ENCODE results near the gene CFAP46. TPM values are rescaled to one million over a fixed set of nuclear protein-coding genes. Genes with fewer than 3 reads are reported as not detected.

Gene CFAP46
- total RNA-seq, 1 donor from 2014 or later = 0.39 TPM

DNA sequence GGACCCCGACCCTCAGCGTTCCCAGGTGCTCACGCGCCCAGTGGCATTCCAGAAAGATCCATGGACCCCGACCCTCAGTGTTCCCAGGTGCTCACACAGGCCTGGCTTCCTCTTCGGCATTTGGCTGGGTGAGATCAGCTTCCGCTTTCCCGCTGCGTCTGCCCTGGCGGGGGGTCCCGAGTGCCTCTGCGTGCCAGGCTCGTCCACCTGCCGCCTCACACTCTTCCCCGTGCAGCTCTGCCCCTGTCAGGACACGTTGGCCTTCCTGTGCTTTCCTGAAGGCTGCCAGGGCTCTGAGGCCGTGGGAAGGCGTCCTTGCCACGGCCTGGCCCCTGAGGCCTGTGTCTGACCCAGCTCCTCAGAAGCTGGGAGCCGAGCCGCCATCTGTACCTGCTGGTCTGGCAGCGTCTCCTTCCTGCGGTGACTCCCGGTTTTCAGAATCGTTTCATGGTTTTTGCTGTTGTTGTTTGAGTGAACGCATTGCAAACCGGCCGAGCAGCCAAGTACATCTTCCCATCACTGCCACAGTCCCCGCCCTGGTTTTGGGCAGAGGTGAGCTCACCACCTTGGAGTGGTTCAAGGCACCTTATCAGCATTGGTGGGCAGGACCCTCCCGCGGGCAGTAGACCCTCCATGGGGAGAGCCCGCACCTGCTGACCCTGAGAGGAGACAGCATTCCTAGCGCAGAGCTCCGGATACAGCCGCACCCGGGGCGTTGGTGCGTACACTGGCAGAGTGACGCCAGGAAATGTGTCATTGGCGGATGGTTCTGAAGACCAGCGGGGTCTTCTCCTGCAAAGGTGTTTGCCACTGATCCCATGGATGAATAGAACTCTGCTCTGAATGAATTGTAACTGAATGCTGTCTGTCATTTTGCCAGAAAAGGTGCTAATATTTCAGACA, 173.8 kb downstream of the CFAP46 start:
- DNase-seq = no peak

- no peak for DNase-seq
Measured at GRCh38 chr10:132766291-132766690, 176.1 kb downstream of the CFAP46 start.

GRCh38 chr10:132765435-132765834, 176.9 kb downstream of the CFAP46 start:
- no peak for DNase-seq

- no peak for DNase-seq
Measured at GRCh38 chr10:132764108-132764507, 178.3 kb downstream of the CFAP46 start.

DNA sequence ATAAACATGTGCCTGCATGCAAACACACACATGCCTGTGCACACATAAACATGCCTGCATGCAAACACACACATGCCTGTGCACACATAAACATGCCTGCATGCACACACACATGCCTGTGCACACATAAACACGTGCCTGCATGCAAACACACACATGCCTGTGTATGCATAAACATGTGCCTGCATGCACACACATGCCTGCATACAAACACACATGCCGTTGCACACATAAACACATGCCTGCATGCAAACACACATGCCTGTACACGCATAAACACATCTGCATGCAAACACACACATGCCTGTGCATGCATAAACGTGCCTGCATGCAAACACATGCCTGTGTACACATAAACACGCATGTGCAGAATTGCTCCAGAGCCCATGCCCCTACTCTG, 178.8 kb downstream of the CFAP46 start:
- DNase-seq = no peak

DNA sequence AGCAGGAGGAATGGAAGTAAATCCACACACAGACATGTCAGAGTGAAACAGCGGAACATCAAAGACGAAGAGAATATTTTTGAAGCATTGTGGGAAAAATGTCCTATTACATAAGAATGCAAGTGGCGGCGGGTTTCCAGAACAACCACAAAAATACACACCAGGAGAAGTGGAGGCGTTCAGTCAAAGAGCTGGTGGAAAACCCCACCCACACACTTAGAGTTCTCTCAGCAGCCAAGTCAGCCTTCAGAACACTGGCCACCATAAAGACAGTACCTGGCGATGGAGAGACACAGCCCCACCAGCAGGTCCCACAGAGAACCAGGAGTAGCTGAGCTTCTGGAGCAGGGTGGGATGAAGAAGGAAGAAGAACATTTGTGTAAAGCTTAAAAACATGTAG, 180.1 kb downstream of the CFAP46 start:
- no peak for DNase-seq

DNA sequence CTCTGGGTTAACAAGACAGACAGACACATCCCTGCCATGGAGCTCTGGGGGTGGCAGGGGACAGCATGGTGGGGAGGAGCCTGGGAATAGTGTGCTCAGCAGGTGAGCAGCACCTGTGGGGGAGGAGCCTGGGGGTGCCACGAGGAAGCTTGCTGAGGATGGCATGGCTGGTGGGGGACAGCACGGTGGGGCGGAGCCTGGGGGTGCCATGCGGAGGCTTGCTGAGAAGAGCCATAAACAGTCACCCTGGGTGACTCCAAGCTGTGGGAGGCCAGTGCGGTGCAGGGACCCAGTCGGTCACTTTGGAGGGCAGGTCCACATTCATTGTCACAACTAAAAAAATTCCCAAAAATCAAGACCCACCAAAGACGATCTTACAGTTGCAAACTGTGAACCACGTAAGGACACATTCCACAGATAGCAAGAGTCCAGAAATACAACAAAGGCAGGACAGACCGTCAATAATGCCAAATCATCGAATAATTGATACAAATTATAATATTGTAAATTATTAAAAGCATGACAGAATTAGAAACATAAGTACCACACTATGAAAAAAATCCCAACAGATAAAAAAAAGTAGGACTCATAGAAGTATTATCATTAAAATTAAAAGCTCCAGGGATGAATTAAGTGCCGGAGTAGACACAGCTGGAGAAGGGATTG, 180.8 kb downstream of the CFAP46 start:
- DNase-seq = no peak

DNA sequence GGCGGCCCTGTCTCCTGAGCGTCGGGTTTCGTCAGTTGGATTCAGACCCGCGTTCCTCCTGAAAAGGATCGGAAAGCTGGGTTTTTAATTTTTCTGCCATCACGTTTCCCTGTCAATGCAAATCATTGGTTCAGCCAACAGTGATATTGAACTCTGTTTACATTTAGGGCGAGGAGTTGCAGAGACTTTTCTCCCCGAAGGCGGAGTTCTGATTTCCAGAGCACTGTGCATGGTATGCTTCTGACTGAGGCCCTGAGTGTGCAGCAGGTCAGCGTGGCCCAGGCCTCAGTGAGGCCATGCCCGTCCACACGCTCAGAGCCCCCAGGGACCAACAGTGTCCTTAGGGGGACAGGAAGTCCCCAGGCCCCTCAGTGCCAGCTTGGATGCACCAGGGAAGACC, 183.5 kb downstream of the CFAP46 start:
- no peak for DNase-seq

Other genes with a start within 250 kb of the CFAP46 start
- not detected for gene NKX6-2, start 156.4 kb downstream of the CFAP46 start, total RNA-seq
- gene ADGRA1, start 145.4 kb upstream of the CFAP46 start, total RNA-seq = 0.10 TPM
- 1.1 TPM for gene KNDC1, start 217.6 kb upstream of the CFAP46 start, total RNA-seq

Data from skin of body (tissue), 2 donors.